DMS153 treated with DMSO at 0.1 percent for 48 hours (cell line): ENCODE results near the gene COMMD10.
"Not testable (repeated sequence)": the region's sequence is repeated elsewhere in the genome, so short reads cannot be mapped to it uniquely, and the experiment has no call there.

Experiments used
- DNase-seq: peaks from one replicate; lab custom pipeline; 2025; ENCODE audit not compliant: unreplicated experiment; lab: John Stamatoyannopoulos, UW

The COMMD10 gene

GRCh38 chr5:116084871-116085715 lies at the start of gene COMMD10:
TSS of gene COMMD10 (plus strand) at chr5:116085025.
- peak; percentile 25 for DNase-seq

GRCh38 chr5:116035123-116035522 lies 49.7 kb upstream of the COMMD10 start:
- DNase-seq: no peak

GRCh38 chr5:116037236-116037822 lies 47.5 kb upstream of the COMMD10 start:
- no peak for DNase-seq

GRCh38 chr5:116038817-116039216 lies 46.0 kb upstream of the COMMD10 start:
- DNase-seq: no peak

- no peak for DNase-seq
These were observed 42.5 kb upstream of the COMMD10 start for GRCh38 chr5:116042375-116042774.

- no peak for DNase-seq
These were observed 40.8 kb upstream of the COMMD10 start for GRCh38 chr5:116044073-116044472.

- no peak for DNase-seq
These were observed 39.0 kb upstream of the COMMD10 start for GRCh38 chr5:116045821-116046220.

GRCh38 chr5:116046261-116046660 lies 38.6 kb upstream of the COMMD10 start:
- no peak for DNase-seq

GRCh38 chr5:116046823-116047222 lies 38.0 kb upstream of the COMMD10 start:
- no peak for DNase-seq

GRCh38 chr5:116058346-116058936 lies 26.4 kb upstream of the COMMD10 start:
- no peak for DNase-seq

- DNase-seq: no peak
These were observed 22.5 kb upstream of the COMMD10 start for GRCh38 chr5:116062352-116062751.

- no peak for DNase-seq
These were observed 20.9 kb upstream of the COMMD10 start for GRCh38 chr5:116063950-116064349.

GRCh38 chr5:116068028-116068632 lies 16.7 kb upstream of the COMMD10 start:
- DNase-seq: peak; percentile 0

- no peak for DNase-seq
These were observed 13.6 kb upstream of the COMMD10 start for GRCh38 chr5:116071211-116071610.

GRCh38 chr5:116075191-116075831 lies 9.5 kb upstream of the COMMD10 start:
- DNase-seq: no peak

- DNase-seq: no peak
These were observed 8.3 kb upstream of the COMMD10 start for GRCh38 chr5:116076496-116076895.

- DNase-seq: no peak
These were observed 6.6 kb upstream of the COMMD10 start for GRCh38 chr5:116078199-116078598.

- no peak for DNase-seq
These were observed 536 bp upstream of the COMMD10 start for GRCh38 chr5:116084287-116084691.

GRCh38 chr5:116086309-116086708 lies 1.5 kb downstream of the COMMD10 start:
- not testable (repeated sequence) for DNase-seq

GRCh38 chr5:116088062-116088461 lies 3.2 kb downstream of the COMMD10 start:
- DNase-seq: no peak

GRCh38 chr5:116090302-116090701 lies 5.5 kb downstream of the COMMD10 start:
- no peak for DNase-seq
